HL-60 (cell line): ENCODE measurements around the gene TSPAN18.

ENCODE experiments used
- DNase-seq, 2 experiments: peaks; one replicate each; pipeline ENCODE4 v3.0.0-alpha.2; 2010 to 2020; ENCODE audit warnings: low read depth in 1 of 2, low spot score in 1 of 2
- H3K27ac ChIP-seq: fragments of 250-450 bp; sonication (Bioruptor Pico); replicated peaks from 2 replicates; pipeline ENCODE4 v1.5.1; 2020; ENCODE audit warnings: mild to moderate bottlenecking, moderate library complexity
- H3K27me3 ChIP-seq: fragments of 250-450 bp; sonication (Bioruptor Pico); 2 replicates; pipeline ENCODE4 v1.5.1; 2021; ENCODE audit warnings: mild to moderate bottlenecking, moderate library complexity; ENCODE audit not compliant: insufficient read depth, poor library complexity, severe bottlenecking
- H3K4me3 ChIP-seq: replicated peaks from 2 replicates; pipeline ENCODE4 v1.5.1; 2011; ENCODE audit warnings: mild to moderate bottlenecking, control low read depth, low read length; ENCODE audit not compliant: insufficient read depth
- GABPA ChIP-seq: IDR thresholded peaks from 2 replicates; pipeline ENCODE4 v1.6.1; 2012; ENCODE audit warnings: low read depth
- POLR2AphosphoS5 ChIP-seq: IDR thresholded peaks from 2 replicates; pipeline ENCODE4 v1.6.1; 2012; ENCODE audit warnings: low read depth
- SPI1 ChIP-seq: IDR thresholded peaks from 2 replicates; pipeline ENCODE4 v1.6.1; 2012; ENCODE audit warnings: low read depth, mild to moderate bottlenecking, borderline replicate concordance
- TF ChIP-seq, protein P1 (sequence below): IDR thresholded peaks from one replicate; pipeline ENCODE4 v1.5.1; 2011; ENCODE audit warnings: low read length, control low read depth, inconsistent platforms; ENCODE audit not compliant: insufficient read depth
- TF ChIP-seq, protein P2 (sequence below): IDR thresholded peaks from 2 replicates; pipeline ENCODE4 v1.6.1; 2012; ENCODE audit warnings: low read depth; ENCODE audit not compliant: insufficient replicate concordance

The TSPAN18 gene

DNA sequence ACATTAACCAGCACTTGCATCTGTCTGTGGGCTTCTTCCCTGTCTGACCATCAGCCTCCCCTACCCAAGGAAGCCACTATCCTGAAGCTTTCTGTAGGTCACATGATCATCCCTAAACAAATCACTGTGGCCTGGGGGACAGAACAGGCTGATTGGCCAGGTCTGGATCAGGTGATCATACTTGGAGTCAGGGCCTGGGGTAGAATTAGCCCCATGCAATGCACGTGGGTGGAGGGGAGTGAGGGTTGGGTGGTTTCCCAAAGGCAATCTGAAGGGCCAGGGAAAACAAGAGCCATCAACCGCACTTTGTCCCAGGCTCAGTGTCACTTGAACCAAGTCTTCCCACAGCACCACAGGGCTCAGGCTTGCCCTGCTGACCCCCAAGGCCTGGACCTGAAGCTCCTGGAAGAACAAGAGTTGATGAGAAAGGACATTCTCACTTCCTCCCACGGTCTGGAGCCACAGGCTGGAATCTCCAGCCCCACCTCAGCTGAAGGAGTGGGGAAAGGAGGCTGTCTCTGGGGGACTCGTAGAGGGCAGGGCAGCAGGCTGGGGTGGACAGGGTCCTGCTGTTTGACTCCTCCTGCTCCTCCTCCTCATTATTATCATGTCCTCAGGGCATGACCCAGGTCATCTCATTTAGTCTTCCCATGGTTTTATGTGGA lies 31.5 kb upstream of the TSPAN18 start:
- no peak for DNase-seq
- Histone ChIP-seq H3K27ac (no peak overlapping the region), H3K27me3 (peaks cover 6% of the 10 kb centered on the region), H3K4me3 (no peak overlapping the region)
- TF ChIP-seq POLR2AphosphoS5 (no peak), SPI1 (no peak), GABPA (no peak)
- TF ChIP-seq, protein P1, sequence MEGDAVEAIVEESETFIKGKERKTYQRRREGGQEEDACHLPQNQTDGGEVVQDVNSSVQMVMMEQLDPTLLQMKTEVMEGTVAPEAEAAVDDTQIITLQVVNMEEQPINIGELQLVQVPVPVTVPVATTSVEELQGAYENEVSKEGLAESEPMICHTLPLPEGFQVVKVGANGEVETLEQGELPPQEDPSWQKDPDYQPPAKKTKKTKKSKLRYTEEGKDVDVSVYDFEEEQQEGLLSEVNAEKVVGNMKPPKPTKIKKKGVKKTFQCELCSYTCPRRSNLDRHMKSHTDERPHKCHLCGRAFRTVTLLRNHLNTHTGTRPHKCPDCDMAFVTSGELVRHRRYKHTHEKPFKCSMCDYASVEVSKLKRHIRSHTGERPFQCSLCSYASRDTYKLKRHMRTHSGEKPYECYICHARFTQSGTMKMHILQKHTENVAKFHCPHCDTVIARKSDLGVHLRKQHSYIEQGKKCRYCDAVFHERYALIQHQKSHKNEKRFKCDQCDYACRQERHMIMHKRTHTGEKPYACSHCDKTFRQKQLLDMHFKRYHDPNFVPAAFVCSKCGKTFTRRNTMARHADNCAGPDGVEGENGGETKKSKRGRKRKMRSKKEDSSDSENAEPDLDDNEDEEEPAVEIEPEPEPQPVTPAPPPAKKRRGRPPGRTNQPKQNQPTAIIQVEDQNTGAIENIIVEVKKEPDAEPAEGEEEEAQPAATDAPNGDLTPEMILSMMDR: no peak
- TF ChIP-seq, protein P2, sequence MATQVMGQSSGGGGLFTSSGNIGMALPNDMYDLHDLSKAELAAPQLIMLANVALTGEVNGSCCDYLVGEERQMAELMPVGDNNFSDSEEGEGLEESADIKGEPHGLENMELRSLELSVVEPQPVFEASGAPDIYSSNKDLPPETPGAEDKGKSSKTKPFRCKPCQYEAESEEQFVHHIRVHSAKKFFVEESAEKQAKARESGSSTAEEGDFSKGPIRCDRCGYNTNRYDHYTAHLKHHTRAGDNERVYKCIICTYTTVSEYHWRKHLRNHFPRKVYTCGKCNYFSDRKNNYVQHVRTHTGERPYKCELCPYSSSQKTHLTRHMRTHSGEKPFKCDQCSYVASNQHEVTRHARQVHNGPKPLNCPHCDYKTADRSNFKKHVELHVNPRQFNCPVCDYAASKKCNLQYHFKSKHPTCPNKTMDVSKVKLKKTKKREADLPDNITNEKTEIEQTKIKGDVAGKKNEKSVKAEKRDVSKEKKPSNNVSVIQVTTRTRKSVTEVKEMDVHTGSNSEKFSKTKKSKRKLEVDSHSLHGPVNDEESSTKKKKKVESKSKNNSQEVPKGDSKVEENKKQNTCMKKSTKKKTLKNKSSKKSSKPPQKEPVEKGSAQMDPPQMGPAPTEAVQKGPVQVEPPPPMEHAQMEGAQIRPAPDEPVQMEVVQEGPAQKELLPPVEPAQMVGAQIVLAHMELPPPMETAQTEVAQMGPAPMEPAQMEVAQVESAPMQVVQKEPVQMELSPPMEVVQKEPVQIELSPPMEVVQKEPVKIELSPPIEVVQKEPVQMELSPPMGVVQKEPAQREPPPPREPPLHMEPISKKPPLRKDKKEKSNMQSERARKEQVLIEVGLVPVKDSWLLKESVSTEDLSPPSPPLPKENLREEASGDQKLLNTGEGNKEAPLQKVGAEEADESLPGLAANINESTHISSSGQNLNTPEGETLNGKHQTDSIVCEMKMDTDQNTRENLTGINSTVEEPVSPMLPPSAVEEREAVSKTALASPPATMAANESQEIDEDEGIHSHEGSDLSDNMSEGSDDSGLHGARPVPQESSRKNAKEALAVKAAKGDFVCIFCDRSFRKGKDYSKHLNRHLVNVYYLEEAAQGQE: no peak

DNA sequence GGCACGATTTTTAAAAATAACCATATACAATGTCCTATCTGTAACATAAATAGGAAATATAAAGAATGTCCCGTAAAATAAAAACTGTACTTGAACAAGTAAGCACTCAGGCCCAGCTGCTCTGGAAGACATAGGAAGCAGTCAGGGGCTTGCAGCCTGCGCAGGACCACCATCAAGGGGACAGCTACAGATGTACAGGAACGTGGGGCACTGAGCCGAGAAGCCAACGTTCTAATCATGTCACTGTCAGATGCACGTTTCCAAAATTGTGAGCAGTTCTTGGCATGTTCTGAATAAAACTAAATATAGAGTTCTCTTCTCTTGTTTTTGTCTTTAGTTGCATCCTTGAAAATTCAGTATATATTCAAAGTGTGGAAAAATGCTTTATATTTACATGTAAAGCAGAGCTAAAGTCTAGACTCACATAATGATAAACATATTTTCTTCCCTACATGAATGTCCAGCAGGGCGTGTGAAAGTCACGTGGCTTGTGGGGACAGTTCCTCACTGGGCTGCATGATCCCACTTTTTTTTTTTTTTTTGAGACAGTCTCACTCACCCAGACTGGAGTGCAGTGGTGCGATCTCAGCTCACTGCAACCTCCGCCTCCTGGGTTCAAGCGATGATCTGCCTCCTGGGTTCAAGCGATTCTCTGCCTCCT lies 28.4 kb upstream of the TSPAN18 start:
- no peak for DNase-seq
- Histone ChIP-seq H3K4me3 (no peak overlapping the region), H3K27ac (no peak overlapping the region), H3K27me3 (peaks cover 6% of the 10 kb centered on the region)
- TF ChIP-seq, protein P2: no peak
- TF ChIP-seq POLR2AphosphoS5 (no peak), SPI1 (no peak), GABPA (no peak)
- TF ChIP-seq, protein P1: no peak

DNA sequence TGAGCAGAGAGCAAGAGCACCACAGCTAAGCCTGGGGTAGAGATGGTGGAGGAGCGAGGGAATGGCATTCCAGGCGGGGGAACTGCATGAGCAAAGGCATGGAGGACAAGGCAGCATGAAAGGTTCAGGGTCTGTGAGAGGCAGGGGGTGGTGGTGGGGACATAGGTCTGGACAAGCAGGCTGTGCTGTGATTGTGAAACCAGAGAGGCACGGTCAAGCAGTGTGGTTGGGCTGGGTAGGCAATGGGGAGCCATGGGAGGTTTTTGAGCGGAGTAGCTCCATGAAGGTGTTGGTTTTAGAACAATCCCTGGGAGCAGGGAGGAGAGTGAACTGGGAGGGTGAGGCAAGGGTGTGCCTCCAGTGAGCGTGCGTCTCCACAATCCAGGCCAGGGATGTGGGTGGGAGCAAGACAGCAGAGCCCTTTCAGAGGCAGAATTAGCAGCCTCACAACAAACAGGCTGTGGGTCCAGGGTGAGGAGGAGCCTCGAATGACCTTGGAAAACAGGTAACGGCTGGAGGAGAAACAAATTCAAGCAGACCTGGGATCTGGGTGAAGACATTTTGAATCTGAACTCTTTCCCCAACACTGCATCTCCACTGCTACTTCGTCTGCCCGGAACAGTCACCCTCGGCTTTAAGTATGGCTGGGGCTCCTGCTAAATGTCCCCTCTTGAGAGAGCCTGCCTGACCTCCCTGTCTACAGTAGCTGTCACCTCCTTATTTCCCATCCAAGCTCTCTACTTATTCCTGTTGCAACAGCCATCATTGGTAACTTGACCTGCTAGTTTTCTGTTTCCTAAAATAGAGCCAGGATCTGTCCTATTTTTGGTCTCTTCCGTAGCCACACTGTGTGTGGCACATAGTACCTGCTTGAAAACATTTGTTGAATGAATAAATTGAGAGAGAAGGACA lies 27.0 kb upstream of the TSPAN18 start:
- Histone ChIP-seq H3K27me3 (peaks cover 6% of the 10 kb centered on the region), H3K4me3 (no peak overlapping the region), H3K27ac (no peak overlapping the region)
- no peak for DNase-seq
- TF ChIP-seq SPI1 (no peak), GABPA (no peak), POLR2AphosphoS5 (no peak)
- TF ChIP-seq, protein P2: no peak
- TF ChIP-seq, protein P1: no peak
